Type B pancreatic cell (in vitro differentiated cells): ENCODE data around the gene LRCOL1. TPM values are rescaled to one million over a fixed set of nuclear protein-coding genes. Genes with fewer than 3 reads are reported as not detected.

Experiments
- DNase-seq: peaks from one replicate; pipeline ENCODE4 v3.0.0; 2021; ENCODE audit warnings: mixed read lengths; ENCODE audit not compliant: unreplicated experiment; ENCODE audit errors: extremely low spot score
- H3K27ac Mint-ChIP-seq: 2 replicates; pipeline ENCODE4 v1.8.0; 2021; ENCODE audit warnings: mild to moderate bottlenecking, mixed read lengths
- H3K27me3 Mint-ChIP-seq: 2 replicates; pipeline ENCODE4 v1.8.0; 2021; ENCODE audit warnings: mixed read lengths
- H3K36me3 Mint-ChIP-seq: 2 replicates; pipeline ENCODE4 v1.8.0; 2021; ENCODE audit warnings: mixed read lengths
- H3K4me1 Mint-ChIP-seq: one replicate; pipeline ENCODE4 v1.8.0; 2021; ENCODE audit warnings: mixed read lengths; ENCODE audit not compliant: unreplicated experiment
- H3K4me3 Mint-ChIP-seq: 2 replicates; pipeline ENCODE4 v1.8.0; 2021; ENCODE audit warnings: mild to moderate bottlenecking, mixed read lengths
- H3K9me3 Mint-ChIP-seq: 2 replicates; pipeline ENCODE4 v1.8.0; 2021; ENCODE audit warnings: mixed read lengths
- CTCF ChIP-seq: fragments of 200-600 bp; sonication (generic); conservative IDR thresholded peaks from 2 replicates; pipeline ENCODE4 v1.5.0; 2021; ENCODE audit warnings: antibody characterized with exemption, mild to moderate bottlenecking
- total RNA-seq: library from RNA; stranded (reverse); gene quantifications from 2 replicates; pipeline ENCODE4 v1.2.1, GENCODE V29; 2021; ENCODE audit warnings: low replicate concordance

The LRCOL1 gene
- total RNA-seq, 1 donor from 2014 or later, result not detected

GRCh38 chr12:132586929-132587328, 23.5 kb downstream of the LRCOL1 start:
- Mint-ChIP-seq H3K27me3 (peaks cover 19% of the 10 kb centered on the region), H3K9me3 (no peaks in the 10 kb centered on the region), H3K4me1 (peaks cover 3% of the 10 kb centered on the region), H3K36me3 (peaks cover 4% of the 10 kb centered on the region), H3K4me3 (no peak overlapping the region), H3K27ac (no peak overlapping the region)
- no peak for TF ChIP-seq CTCF
- no peak for DNase-seq

GRCh38 chr12:132585177-132585576, 25.2 kb downstream of the LRCOL1 start:
- Mint-ChIP-seq H3K4me3 (no peak overlapping the region), H3K27ac (no peak overlapping the region), H3K9me3 (no peaks in the 10 kb centered on the region), H3K27me3 (peaks cover 19% of the 10 kb centered on the region), H3K4me1 (peaks cover 3% of the 10 kb centered on the region), H3K36me3 (peaks cover 8% of the 10 kb centered on the region)
- DNase-seq, result no peak
- TF ChIP-seq CTCF, result no peak

GRCh38 chr12:132584429-132584828, 26.0 kb downstream of the LRCOL1 start:
- Mint-ChIP-seq H3K4me1 (peaks cover 3% of the 10 kb centered on the region), H3K27me3 (peaks cover 19% of the 10 kb centered on the region), H3K36me3 (peaks cover 12% of the 10 kb centered on the region), H3K4me3 (no peak overlapping the region), H3K27ac (no peak overlapping the region), H3K9me3 (no peaks in the 10 kb centered on the region)
- TF ChIP-seq CTCF, result no peak
- DNase-seq, result no peak

GRCh38 chr12:132583736-132584135, 26.6 kb downstream of the LRCOL1 start:
- no peak for DNase-seq
- Mint-ChIP-seq H3K27me3 (peaks cover 15% of the 10 kb centered on the region), H3K9me3 (no peaks in the 10 kb centered on the region), H3K4me3 (peak overlapping the region; percentile 17), H3K36me3 (peaks cover 12% of the 10 kb centered on the region), H3K4me1 (peaks cover 3% of the 10 kb centered on the region), H3K27ac (peak overlapping the region; percentile 71)
- no peak for TF ChIP-seq CTCF

GRCh38 chr12:132583411-132583710, 27.0 kb downstream of the LRCOL1 start:
- H3K36me3 Mint-ChIP-seq, result peaks cover 12% of the 10 kb centered on the region
- DNase-seq, result no peak
- H3K4me3 Mint-ChIP-seq, result no peak overlapping the region
- peaks cover 3% of the 10 kb centered on the region for H3K4me1 Mint-ChIP-seq
- H3K27ac Mint-ChIP-seq, result no peak overlapping the region
- peaks cover 13% of the 10 kb centered on the region for H3K27me3 Mint-ChIP-seq
- TF ChIP-seq CTCF, result no peak
- no peaks in the 10 kb centered on the region for H3K9me3 Mint-ChIP-seq
